Neural progenitor cell (in vitro differentiated cells): Measurements from ENCODE around the gene CPSF7. TPM values are rescaled to one million over a fixed set of nuclear protein-coding genes. Genes with fewer than 3 reads are reported as not detected.

Experiments
- DNase-seq: peaks from one replicate; pipeline ENCODE4 v3.0.0-alpha.2; 2016; ENCODE audit warnings: low spot score
- H2AFZ ChIP-seq: fragments of 200-600 bp; sonication (generic); replicated peaks from 2 replicates; pipeline ENCODE4 v1.6.1; 2016; ENCODE audit warnings: antibody characterized with exemption
- H3F3A ChIP-seq: fragments of 200-600 bp; sonication (generic); 2 replicates; pipeline ENCODE4 v1.6.1; 2016; ENCODE audit warnings: antibody characterized with exemption, low read depth
- H3K27ac ChIP-seq: fragments of 200-600 bp; sonication (generic); 2 replicates; pipeline ENCODE4 v1.5.1; 2016; ENCODE audit warnings: mild to moderate bottlenecking
- H3K27me3 ChIP-seq: fragments of 200-600 bp; sonication (generic); 2 replicates; pipeline ENCODE4 v1.6.1; 2016; ENCODE audit warnings: mild to moderate bottlenecking, moderate library complexity
- H3K36me3 ChIP-seq: fragments of 200-600 bp; sonication (generic); 2 replicates; pipeline ENCODE4 v1.5.1; 2016
- H3K4me1 ChIP-seq: fragments of 200-600 bp; sonication (generic); 2 replicates; pipeline ENCODE4 v1.6.1; 2016; ENCODE audit warnings: mixed run types
- H3K4me2 ChIP-seq: fragments of 200-600 bp; sonication (generic); 2 replicates; pipeline ENCODE4 v1.6.1; 2016
- H3K4me3 ChIP-seq: fragments of 200-600 bp; sonication (generic); 2 replicates; pipeline ENCODE4 v1.5.1; 2016
- H3K79me2 ChIP-seq: fragments of 200-600 bp; sonication (generic); 2 replicates; pipeline ENCODE4 v1.6.1; 2016; ENCODE audit warnings: low read depth
- H3K9ac ChIP-seq: fragments of 200-600 bp; sonication (generic); 2 replicates; pipeline ENCODE4 v1.6.1; 2016
- H3K9me3 ChIP-seq: fragments of 200-600 bp; sonication (generic); 2 replicates; pipeline ENCODE4 v1.5.1; 2016; ENCODE audit warnings: low read depth
- H4K20me1 ChIP-seq: fragments of 200-600 bp; sonication (generic); 2 replicates; pipeline ENCODE4 v1.6.1; 2016; ENCODE audit warnings: low read depth
- H3K27ac Mint-ChIP-seq: 3 replicates; pipeline ENCODE4 v1.8.0; 2021; ENCODE audit warnings: mixed read lengths
- H3K27me3 Mint-ChIP-seq: 2 replicates; pipeline ENCODE4 v1.8.0; 2022; ENCODE audit warnings: low read depth, mild to moderate bottlenecking, inconsistent platforms, moderate library complexity, mixed read lengths; ENCODE audit not compliant: insufficient read depth
- H3K36me3 Mint-ChIP-seq: 3 replicates; pipeline ENCODE4 v1.8.0; 2021; ENCODE audit warnings: mixed read lengths
- H3K4me1 Mint-ChIP-seq: 3 replicates; pipeline ENCODE4 v1.8.0; 2021; ENCODE audit warnings: mixed read lengths
- H3K4me3 Mint-ChIP-seq: 3 replicates; pipeline ENCODE4 v1.8.0; 2021; ENCODE audit warnings: mild to moderate bottlenecking, moderate library complexity, mixed read lengths
- H3K9me3 Mint-ChIP-seq: 3 replicates; pipeline ENCODE4 v1.8.0; 2020; ENCODE audit warnings: mixed read lengths
- EZH2 ChIP-seq: fragments of 200-600 bp; sonication (generic); IDR thresholded peaks from 2 replicates; pipeline ENCODE4 v1.6.1; 2017; ENCODE audit warnings: antibody characterized with exemption, mild to moderate bottlenecking, moderate library complexity
- EZH2phosphoT487 ChIP-seq: fragments of 200-600 bp; sonication (generic); IDR thresholded peaks from 2 replicates; pipeline ENCODE4 v1.6.1; 2017; ENCODE audit warnings: antibody characterized with exemption
- total RNA-seq: library from RNA; depleted of rRNA; stranded (reverse); fragments of >200 nt; gene quantifications from 2 replicates; pipeline ENCODE4 v1.2.3, GENCODE V29; 2015; ENCODE audit warnings: low replicate concordance
- TF ChIP-seq, protein P1 (sequence below): fragments of 200-600 bp; sonication (generic); IDR thresholded peaks from 2 replicates; pipeline ENCODE4 v1.5.1; 2017; ENCODE audit warnings: antibody characterized with exemption, mild to moderate bottlenecking

The CPSF7 gene, protein sequence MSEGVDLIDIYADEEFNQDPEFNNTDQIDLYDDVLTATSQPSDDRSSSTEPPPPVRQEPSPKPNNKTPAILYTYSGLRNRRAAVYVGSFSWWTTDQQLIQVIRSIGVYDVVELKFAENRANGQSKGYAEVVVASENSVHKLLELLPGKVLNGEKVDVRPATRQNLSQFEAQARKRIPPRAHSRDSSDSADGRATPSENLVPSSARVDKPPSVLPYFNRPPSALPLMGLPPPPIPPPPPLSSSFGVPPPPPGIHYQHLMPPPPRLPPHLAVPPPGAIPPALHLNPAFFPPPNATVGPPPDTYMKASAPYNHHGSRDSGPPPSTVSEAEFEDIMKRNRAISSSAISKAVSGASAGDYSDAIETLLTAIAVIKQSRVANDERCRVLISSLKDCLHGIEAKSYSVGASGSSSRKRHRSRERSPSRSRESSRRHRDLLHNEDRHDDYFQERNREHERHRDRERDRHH
- 60.7 and 71.9 TPM in 2 replicates for total RNA-seq

DNA sequence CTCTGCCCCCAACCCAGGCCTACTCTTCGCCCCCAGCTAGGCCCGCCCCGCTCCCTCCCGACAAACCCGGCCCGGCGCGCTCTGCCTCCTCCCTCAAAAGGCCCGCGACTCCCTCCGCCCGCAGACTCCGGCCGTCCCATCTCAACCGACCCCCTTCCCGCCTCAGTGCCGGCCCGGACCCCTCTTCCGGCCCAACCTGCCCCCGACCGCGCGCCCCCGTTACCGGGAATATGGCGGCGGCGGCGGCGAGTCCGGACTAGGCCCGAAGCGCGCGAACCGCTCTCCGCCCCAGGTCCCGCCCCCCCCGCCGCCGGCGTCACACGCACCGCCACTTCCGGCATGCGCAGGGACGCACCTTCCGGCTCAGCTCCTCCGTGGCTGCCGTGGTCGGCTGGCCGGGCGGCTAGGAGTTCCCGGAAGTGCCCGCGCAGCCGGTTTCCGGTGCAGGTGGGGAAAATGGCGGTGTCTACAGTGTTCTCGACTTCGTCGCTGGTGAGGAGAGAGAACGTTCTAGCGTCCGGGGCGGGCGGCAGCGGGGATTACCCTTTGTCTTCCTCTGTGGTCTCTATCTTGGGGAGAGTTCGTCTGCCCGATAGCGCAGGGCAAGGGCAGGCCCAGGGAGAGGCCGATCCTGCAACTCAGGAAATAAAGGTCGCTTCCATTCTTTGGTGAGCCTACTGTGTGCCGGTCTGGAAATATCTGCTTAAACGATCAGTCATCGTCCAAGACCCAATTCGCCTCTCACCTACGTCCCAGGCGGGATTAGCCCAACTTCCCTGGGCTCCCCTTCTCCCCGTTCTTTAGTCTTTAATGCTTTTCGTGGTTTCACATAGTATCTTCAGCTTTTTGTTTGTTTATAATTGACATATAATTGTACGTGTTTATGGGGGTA is at the start of gene CPSF7, which contains the start of gene SDHAF2:
TSS of gene CPSF7 (minus strand) at position 285 of the 892 bp plus-strand sequence. CDS start 740 bp downstream, outside the sequence.
TSS of gene SDHAF2 (plus strand) at position 434 of the 892 bp plus-strand sequence. CDS start at position 457, 23 bp downstream.
- H2AFZ ChIP-seq = peak within 1 kb of the TSS; percentile 78
- H4K20me1 ChIP-seq = peaks cover 47% of the 10 kb centered on the region
- no peaks in the 10 kb centered on the region for H3K9me3 ChIP-seq
- peaks cover 60% of the 10 kb centered on the region for H3F3A ChIP-seq
- H3K9ac ChIP-seq = peak within 1 kb of the TSS; percentile 99
- peak; percentile 98 for DNase-seq
- H3K27ac ChIP-seq = peak within 1 kb of the TSS; percentile 99
- peak; percentile 35 for TF ChIP-seq EZH2
- TF ChIP-seq, protein P1, sequence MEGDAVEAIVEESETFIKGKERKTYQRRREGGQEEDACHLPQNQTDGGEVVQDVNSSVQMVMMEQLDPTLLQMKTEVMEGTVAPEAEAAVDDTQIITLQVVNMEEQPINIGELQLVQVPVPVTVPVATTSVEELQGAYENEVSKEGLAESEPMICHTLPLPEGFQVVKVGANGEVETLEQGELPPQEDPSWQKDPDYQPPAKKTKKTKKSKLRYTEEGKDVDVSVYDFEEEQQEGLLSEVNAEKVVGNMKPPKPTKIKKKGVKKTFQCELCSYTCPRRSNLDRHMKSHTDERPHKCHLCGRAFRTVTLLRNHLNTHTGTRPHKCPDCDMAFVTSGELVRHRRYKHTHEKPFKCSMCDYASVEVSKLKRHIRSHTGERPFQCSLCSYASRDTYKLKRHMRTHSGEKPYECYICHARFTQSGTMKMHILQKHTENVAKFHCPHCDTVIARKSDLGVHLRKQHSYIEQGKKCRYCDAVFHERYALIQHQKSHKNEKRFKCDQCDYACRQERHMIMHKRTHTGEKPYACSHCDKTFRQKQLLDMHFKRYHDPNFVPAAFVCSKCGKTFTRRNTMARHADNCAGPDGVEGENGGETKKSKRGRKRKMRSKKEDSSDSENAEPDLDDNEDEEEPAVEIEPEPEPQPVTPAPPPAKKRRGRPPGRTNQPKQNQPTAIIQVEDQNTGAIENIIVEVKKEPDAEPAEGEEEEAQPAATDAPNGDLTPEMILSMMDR = no peak
- H3K36me3 Mint-ChIP-seq = peaks cover 37% of the 10 kb centered on the region
- H3K27ac Mint-ChIP-seq = peak within 1 kb of the TSS; percentile 97
- peak within 1 kb of the TSS; percentile 98 for H3K4me3 Mint-ChIP-seq
- peaks cover 19% of the 10 kb centered on the region for H3K36me3 ChIP-seq
- no peaks in the 10 kb centered on the region for H3K9me3 Mint-ChIP-seq
- H3K4me3 ChIP-seq = peak within 1 kb of the TSS; percentile 79
- H3K27me3 Mint-ChIP-seq = peaks cover 4% of the 10 kb centered on the region
- H3K4me1 Mint-ChIP-seq = peaks cover 32% of the 10 kb centered on the region
- peak within 1 kb of the TSS; percentile 91 for H3K4me2 ChIP-seq
- peaks cover 15% of the 10 kb centered on the region for H3K4me1 ChIP-seq
- H3K27me3 ChIP-seq = no peaks in the 10 kb centered on the region
- peaks cover 92% of the 10 kb centered on the region for H3K79me2 ChIP-seq

DNA sequence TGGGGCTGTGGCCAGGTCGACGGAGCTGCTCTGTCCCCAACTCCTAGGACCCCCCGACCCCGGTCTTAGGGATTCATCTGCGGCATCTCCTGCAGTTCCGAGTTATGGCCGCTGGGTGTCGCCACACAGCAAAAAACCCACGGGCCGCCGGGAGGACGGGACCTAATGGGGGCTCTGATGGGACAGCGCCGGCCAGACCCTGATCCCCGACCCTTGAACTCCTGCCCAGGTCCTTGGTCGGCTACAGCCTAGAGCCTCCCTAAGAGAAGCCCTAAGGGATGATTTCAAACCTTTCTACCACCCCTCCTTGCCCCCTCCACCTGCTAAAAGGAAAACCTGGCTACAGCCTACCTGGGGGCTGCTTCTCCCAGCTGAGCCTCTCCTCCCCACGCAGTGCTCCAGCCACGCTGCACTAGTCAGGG is 48.0 kb upstream of the CPSF7 start:
- no peak overlapping the region for H3K9ac ChIP-seq
- peaks cover 16% of the 10 kb centered on the region for H3F3A ChIP-seq
- no peaks in the 10 kb centered on the region for H3K36me3 ChIP-seq
- H3K79me2 ChIP-seq = no peaks in the 10 kb centered on the region
- Mint-ChIP-seq H3K4me3 (no peak overlapping the region), H3K27ac (no peak overlapping the region), H3K27me3 (peaks cover 11% of the 10 kb centered on the region), H3K4me1 (peaks cover 43% of the 10 kb centered on the region), H3K9me3 (no peaks in the 10 kb centered on the region), H3K36me3 (peaks cover 5% of the 10 kb centered on the region)
- peaks cover 32% of the 10 kb centered on the region for H3K4me1 ChIP-seq
- peaks cover 37% of the 10 kb centered on the region for H4K20me1 ChIP-seq
- H3K27ac ChIP-seq = no peak overlapping the region
- TF ChIP-seq EZH2phosphoT487 = no peak
- TF ChIP-seq, protein P1 = peak; percentile 92
- TF ChIP-seq EZH2 = no peak
- peaks cover 7% of the 10 kb centered on the region for H3K27me3 ChIP-seq
- H3K4me2 ChIP-seq = no peak overlapping the region
- H3K4me3 ChIP-seq = no peak overlapping the region
- H3K9me3 ChIP-seq = no peaks in the 10 kb centered on the region
- no peak overlapping the region for H2AFZ ChIP-seq
- peak; percentile 79 for DNase-seq

DNA sequence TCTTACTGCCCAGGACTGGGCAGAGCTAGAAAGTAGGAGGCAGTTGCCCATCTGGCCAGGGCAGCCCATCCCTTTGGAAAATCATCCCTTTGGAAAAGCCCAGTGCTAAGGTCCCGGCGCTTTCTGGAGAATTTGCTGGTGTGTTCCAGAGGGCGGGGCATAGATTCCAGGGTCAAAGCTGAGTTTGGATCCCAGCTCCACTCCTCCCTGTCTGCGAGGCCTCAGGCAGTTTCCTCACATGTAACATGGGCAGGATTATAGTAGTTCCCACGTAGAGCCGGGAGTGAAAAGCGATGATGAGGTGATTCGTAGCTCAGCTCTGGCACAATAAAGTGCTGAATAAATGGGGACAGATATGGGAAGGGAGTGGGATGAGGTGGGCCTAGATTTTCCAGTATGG is 47.4 kb upstream of the CPSF7 start:
- Histone ChIP-seq H3K36me3 (no peaks in the 10 kb centered on the region), H3K4me2 (no peak overlapping the region), H3K4me1 (peaks cover 29% of the 10 kb centered on the region), H2AFZ (no peak overlapping the region), H3K27ac (no peak overlapping the region), H4K20me1 (peaks cover 40% of the 10 kb centered on the region), H3K9me3 (no peaks in the 10 kb centered on the region), H3K9ac (no peak overlapping the region), H3F3A (peaks cover 19% of the 10 kb centered on the region), H3K4me3 (no peak overlapping the region), H3K79me2 (no peaks in the 10 kb centered on the region), H3K27me3 (peaks cover 7% of the 10 kb centered on the region)
- Mint-ChIP-seq H3K9me3 (no peaks in the 10 kb centered on the region), H3K27me3 (peaks cover 11% of the 10 kb centered on the region), H3K36me3 (peaks cover 5% of the 10 kb centered on the region), H3K27ac (no peak overlapping the region), H3K4me1 (peaks cover 40% of the 10 kb centered on the region), H3K4me3 (no peak overlapping the region)
- DNase-seq = no peak
- TF ChIP-seq EZH2 = no peak
- no peak for TF ChIP-seq EZH2phosphoT487
- TF ChIP-seq, protein P1 = no peak
